ENCODE data around the gene UBIAD1. TPM values are rescaled to one million over a fixed set of nuclear protein-coding genes. Genes with fewer than 3 reads are reported as not detected.

The UBIAD1 gene
- total and polyA plus RNA-seq, 10 of the 15 experiments (the other 5 are each of a cell fraction or from before 2014, with no cell fraction given) = 4.5 to 23.8 (median 16.0) TPM

DNA sequence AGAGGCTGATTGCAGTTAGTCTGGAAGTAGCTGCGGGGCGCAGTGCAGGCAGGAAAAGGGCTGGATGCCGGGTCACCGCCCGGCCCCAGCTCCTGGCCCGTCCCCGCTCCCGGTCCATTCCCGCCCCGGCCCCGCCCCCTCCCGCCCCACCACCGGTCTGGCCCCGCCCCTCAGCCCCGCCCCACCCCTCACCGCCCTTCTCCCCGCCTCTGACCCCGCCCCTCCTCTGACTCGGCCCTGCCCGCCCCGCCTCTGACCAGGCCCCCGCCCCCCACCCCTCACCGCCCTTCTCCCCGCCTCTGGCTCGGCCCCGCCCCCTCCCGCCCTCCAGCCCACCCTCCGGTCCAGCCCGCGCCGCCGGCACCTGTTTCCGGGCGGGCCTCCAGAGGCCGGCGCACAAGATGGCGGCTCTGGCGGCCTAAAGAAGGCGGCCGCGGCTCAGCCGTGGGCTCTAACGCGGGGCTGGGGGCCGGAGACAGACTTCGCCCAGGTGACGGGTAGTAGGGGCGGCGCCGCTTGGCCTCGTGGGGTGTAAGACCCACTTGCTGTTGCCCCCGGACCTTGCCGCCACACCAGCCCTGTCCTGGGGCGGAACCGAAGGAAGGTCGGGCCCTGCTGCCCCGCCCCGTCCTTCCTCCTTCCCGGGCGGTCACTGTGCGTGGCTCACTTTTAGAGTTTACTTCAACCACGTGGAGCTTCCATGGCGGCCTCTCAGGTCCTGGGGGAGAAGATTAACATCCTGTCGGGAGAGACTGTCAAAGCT lies at the start of gene UBIAD1 (continued):
- TF ChIP-seq, protein P1, sequence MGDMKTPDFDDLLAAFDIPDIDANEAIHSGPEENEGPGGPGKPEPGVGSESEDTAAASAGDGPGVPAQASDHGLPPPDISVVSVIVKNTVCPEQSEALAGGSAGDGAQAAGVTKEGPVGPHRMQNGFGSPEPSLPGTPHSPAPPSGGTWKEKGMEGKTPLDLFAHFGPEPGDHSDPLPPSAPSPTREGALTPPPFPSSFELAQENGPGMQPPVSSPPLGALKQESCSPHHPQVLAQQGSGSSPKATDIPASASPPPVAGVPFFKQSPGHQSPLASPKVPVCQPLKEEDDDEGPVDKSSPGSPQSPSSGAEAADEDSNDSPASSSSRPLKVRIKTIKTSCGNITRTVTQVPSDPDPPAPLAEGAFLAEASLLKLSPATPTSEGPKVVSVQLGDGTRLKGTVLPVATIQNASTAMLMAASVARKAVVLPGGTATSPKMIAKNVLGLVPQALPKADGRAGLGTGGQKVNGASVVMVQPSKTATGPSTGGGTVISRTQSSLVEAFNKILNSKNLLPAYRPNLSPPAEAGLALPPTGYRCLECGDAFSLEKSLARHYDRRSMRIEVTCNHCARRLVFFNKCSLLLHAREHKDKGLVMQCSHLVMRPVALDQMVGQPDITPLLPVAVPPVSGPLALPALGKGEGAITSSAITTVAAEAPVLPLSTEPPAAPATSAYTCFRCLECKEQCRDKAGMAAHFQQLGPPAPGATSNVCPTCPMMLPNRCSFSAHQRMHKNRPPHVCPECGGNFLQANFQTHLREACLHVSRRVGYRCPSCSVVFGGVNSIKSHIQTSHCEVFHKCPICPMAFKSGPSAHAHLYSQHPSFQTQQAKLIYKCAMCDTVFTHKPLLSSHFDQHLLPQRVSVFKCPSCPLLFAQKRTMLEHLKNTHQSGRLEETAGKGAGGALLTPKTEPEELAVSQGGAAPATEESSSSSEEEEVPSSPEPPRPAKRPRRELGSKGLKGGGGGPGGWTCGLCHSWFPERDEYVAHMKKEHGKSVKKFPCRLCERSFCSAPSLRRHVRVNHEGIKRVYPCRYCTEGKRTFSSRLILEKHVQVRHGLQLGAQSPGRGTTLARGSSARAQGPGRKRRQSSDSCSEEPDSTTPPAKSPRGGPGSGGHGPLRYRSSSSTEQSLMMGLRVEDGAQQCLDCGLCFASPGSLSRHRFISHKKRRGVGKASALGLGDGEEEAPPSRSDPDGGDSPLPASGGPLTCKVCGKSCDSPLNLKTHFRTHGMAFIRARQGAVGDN (IDR thresholded peaks at IDR 0.05) = peak; percentile 61
- TF ChIP-seq MTA2 (IDR thresholded peaks at IDR 0.05; ENCODE audit: low read depth) (0 out of 2 replicates have a peak, but pooled peaks have one; percentile 36), POLR2A (IDR thresholded peaks at IDR 0.05; ENCODE audit: low read depth, low read length) (peak; percentile 94), SUPT20H (IDR thresholded peaks at IDR 0.05; ENCODE audit: borderline replicate concordance, control insufficient read depth, low read depth, low read length) (no peak), ZNF622 (IDR thresholded peaks at IDR 0.05) (no peak), DPF2 (IDR thresholded peaks at IDR 0.05) (peak; percentile 63; the same call in 1 of the 2 replicates), IRF4 (IDR thresholded peaks at IDR 0.05; ENCODE audit: low read depth, low read length) (no peak), CREM (IDR thresholded peaks at IDR 0.05; ENCODE audit: low read depth) (peak; percentile 7; the same call in 1 of the 2 replicates), RB1 (IDR thresholded peaks at IDR 0.05; ENCODE audit: borderline replicate concordance) (peak; percentile 95), ZNF24 (IDR thresholded peaks at IDR 0.05) (no peak), RCOR1 (conservative IDR thresholded peaks at IDR 0.05; ENCODE audit: low read depth, low read length) (no peak), NR2F1 (conservative IDR thresholded peaks at IDR 0.05) (peak; percentile 71), NFIC (IDR thresholded peaks at IDR 0.05; ENCODE audit: low read depth, low read length) (no peak), MYB (IDR thresholded peaks at IDR 0.05; ENCODE audit: borderline replicate concordance, low read depth, low read length) (no peak), WRNIP1 (IDR thresholded peaks at IDR 0.05; ENCODE audit: borderline replicate concordance, low read depth, low read length) (no peak), ZNF274 (IDR thresholded peaks at IDR 0.05; ENCODE audit: insufficient read depth, insufficient read length) (no peak)
- TF ChIP-seq, protein P2, sequence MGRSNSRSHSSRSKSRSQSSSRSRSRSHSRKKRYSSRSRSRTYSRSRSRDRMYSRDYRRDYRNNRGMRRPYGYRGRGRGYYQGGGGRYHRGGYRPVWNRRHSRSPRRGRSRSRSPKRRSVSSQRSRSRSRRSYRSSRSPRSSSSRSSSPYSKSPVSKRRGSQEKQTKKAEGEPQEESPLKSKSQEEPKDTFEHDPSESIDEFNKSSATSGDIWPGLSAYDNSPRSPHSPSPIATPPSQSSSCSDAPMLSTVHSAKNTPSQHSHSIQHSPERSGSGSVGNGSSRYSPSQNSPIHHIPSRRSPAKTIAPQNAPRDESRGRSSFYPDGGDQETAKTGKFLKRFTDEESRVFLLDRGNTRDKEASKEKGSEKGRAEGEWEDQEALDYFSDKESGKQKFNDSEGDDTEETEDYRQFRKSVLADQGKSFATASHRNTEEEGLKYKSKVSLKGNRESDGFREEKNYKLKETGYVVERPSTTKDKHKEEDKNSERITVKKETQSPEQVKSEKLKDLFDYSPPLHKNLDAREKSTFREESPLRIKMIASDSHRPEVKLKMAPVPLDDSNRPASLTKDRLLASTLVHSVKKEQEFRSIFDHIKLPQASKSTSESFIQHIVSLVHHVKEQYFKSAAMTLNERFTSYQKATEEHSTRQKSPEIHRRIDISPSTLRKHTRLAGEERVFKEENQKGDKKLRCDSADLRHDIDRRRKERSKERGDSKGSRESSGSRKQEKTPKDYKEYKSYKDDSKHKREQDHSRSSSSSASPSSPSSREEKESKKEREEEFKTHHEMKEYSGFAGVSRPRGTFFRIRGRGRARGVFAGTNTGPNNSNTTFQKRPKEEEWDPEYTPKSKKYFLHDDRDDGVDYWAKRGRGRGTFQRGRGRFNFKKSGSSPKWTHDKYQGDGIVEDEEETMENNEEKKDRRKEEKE (IDR thresholded peaks at IDR 0.05) = no peak
- TF ChIP-seq, protein P3, sequence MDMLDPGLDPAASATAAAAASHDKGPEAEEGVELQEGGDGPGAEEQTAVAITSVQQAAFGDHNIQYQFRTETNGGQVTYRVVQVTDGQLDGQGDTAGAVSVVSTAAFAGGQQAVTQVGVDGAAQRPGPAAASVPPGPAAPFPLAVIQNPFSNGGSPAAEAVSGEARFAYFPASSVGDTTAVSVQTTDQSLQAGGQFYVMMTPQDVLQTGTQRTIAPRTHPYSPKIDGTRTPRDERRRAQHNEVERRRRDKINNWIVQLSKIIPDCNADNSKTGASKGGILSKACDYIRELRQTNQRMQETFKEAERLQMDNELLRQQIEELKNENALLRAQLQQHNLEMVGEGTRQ (IDR thresholded peaks at IDR 0.05; ENCODE audit: borderline replicate concordance, low read depth, low read length) = no peak
- TF ChIP-seq, protein P4, sequence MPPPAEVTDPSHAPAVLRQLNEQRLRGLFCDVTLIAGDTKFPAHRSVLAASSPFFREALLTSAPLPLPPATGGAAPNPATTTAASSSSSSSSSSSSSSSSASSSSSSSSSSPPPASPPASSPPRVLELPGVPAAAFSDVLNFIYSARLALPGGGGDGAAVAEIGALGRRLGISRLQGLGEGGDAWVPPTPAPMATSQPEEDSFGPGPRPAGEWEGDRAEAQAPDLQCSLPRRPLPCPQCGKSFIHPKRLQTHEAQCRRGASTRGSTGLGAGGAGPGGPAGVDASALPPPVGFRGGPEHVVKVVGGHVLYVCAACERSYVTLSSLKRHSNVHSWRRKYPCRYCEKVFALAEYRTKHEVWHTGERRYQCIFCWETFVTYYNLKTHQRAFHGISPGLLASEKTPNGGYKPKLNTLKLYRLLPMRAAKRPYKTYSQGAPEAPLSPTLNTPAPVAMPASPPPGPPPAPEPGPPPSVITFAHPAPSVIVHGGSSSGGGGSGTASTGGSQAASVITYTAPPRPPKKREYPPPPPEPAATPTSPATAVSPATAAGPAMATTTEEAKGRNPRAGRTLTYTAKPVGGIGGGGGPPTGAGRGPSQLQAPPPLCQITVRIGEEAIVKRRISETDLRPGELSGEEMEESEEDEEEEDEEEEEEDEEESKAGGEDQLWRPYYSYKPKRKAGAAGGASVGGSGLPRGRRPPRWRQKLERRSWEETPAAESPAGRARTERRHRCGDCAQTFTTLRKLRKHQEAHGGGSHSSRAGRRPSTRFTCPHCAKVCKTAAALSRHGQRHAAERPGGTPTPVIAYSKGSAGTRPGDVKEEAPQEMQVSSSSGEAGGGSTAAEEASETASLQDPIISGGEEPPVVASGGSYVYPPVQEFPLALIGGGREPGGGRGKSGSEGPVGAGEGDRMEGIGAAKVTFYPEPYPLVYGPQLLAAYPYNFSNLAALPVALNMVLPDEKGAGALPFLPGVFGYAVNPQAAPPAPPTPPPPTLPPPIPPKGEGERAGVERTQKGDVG (CRISPR knock-in tag; IDR thresholded peaks at IDR 0.05) = no peak
- TF ChIP-seq, protein P5, sequence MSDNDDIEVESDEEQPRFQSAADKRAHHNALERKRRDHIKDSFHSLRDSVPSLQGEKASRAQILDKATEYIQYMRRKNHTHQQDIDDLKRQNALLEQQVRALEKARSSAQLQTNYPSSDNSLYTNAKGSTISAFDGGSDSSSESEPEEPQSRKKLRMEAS (IDR thresholded peaks at IDR 0.05; ENCODE audit: low read depth, low read length) = peak; percentile 97

Measured in GM12878 (cell line).